ENCODE measurements around the gene ABT1. TPM values are rescaled to one million over a fixed set of nuclear protein-coding genes. Genes with fewer than 3 reads are reported as not detected.

ABT1 gene
- total RNA-seq, 2 experiments from 2014 or later: 39.8 to 40.4 TPM

- DNase-seq (no peak), ATAC-seq (ENCODE audit: poor library complexity) (no peak)
- Histone ChIP-seq H3K36me3 (ENCODE audit: insufficient read depth, low read length) (no peaks in the 10 kb centered on the region), H3K27ac (ENCODE audit: low read depth in 1 of 2, low read length in 2 of 2) (no peak overlapping the region), H3K27me3 (ENCODE audit: control insufficient read depth in 1 of 2, insufficient read depth in 2 of 2, low read length in 2 of 2) (peaks cover 14 to 20% of the 10 kb centered on the region in 2 experiments), H3K4me1 (ENCODE audit: insufficient read depth, low read length) (peaks cover 25% of the 10 kb centered on the region), H3K9me3 (ENCODE audit: control insufficient read depth in 1 of 2, insufficient read depth in 1 of 2, low read length in 2 of 2) (peaks cover 0 to 6% of the 10 kb centered on the region in 2 experiments), H3K4me3 (ENCODE audit: low read length) (no peak overlapping the region)
- ChIA-PET CTCF (no interaction called here), POLR2A (no interaction called here)
- no peak for TF ChIP-seq CTCF (IDR thresholded peaks at IDR 0.05)
- Mint-ChIP-seq H3K9me3 (no peaks in the 10 kb centered on the region), H3K27ac (no peak overlapping the region), H3K4me3 (no peak overlapping the region), H3K27me3 (peaks cover 27% of the 10 kb centered on the region), H3K36me3 (ENCODE audit: low read depth) (no peaks in the 10 kb centered on the region), H3K4me1 (ENCODE audit: low read depth) (peaks cover 27% of the 10 kb centered on the region)
- intact Hi-C loops (cut with DNase I, micrococcal nuclease): loop anchor here (5.0 to 10.0 kb wide), 2 partner anchors 548 to 1285 kb away; a partner anchor contains a TSS
These were observed 12.7 kb downstream of the ABT1 start for GRCh38 chr6:26609463-26609862.

GRCh38 chr6:26611599-26611998, 14.8 kb downstream of the ABT1 start:
- Mint-ChIP-seq H3K27me3 (peaks cover 47% of the 10 kb centered on the region), H3K4me3 (no peak overlapping the region)

GRCh38 chr6:26613201-26613600, 16.4 kb downstream of the ABT1 start:
- TF ChIP-seq CTCF (IDR thresholded peaks at IDR 0.05): no peak
- H3K9me3 Mint-ChIP-seq: no peaks in the 10 kb centered on the region
- H3K27me3 ChIP-seq (ENCODE audit: control insufficient read depth in 1 of 2, insufficient read depth in 2 of 2, low read length in 2 of 2): peaks cover 26 to 43% of the 10 kb centered on the region in 2 experiments
- H3K36me3 ChIP-seq (ENCODE audit: insufficient read depth, low read length): no peaks in the 10 kb centered on the region
- H3K4me1 Mint-ChIP-seq (ENCODE audit: low read depth): peaks cover 24% of the 10 kb centered on the region
- intact Hi-C loops (cut with DNase I, micrococcal nuclease): no loop called here
- H3K36me3 Mint-ChIP-seq (ENCODE audit: low read depth): no peaks in the 10 kb centered on the region
- H3K4me1 ChIP-seq (ENCODE audit: insufficient read depth, low read length): peaks cover 21% of the 10 kb centered on the region
- peak overlapping the region; percentile 87 for H3K4me3 Mint-ChIP-seq
- no peak overlapping the region for H3K27ac ChIP-seq (ENCODE audit: low read depth in 1 of 2, low read length in 2 of 2)
- peaks cover 58% of the 10 kb centered on the region for H3K27me3 Mint-ChIP-seq
- ATAC-seq (ENCODE audit: poor library complexity) (no peak), DNase-seq (no peak)
- no peak overlapping the region for H3K4me3 ChIP-seq (ENCODE audit: low read length)
- peaks cover 0 to 7% of the 10 kb centered on the region in 2 experiments for H3K9me3 ChIP-seq (ENCODE audit: control insufficient read depth in 1 of 2, insufficient read depth in 1 of 2, low read length in 2 of 2)
- CTCF ChIA-PET: no interaction called here
- POLR2A ChIA-PET: no interaction called here
- H3K27ac Mint-ChIP-seq: no peak overlapping the region

More at GRCh38 chr6:26611599-26611998, 14.8 kb downstream of the ABT1 start:
- Histone ChIP-seq H3K4me3 (ENCODE audit: low read length) (no peak overlapping the region), H3K36me3 (ENCODE audit: insufficient read depth, low read length) (no peaks in the 10 kb centered on the region), H3K9me3 (ENCODE audit: control insufficient read depth in 1 of 2, insufficient read depth in 1 of 2, low read length in 2 of 2) (peaks cover 0 to 7% of the 10 kb centered on the region in 2 experiments), H3K27me3 (ENCODE audit: control insufficient read depth in 1 of 2, insufficient read depth in 2 of 2, low read length in 2 of 2) (peaks cover 26 to 35% of the 10 kb centered on the region in 2 experiments), H3K27ac (ENCODE audit: low read depth in 1 of 2, low read length in 2 of 2) (no peak overlapping the region), H3K4me1 (ENCODE audit: insufficient read depth, low read length) (peaks cover 30% of the 10 kb centered on the region)
- Mint-ChIP-seq H3K4me1 (ENCODE audit: low read depth) (peaks cover 34% of the 10 kb centered on the region), H3K36me3 (ENCODE audit: low read depth) (no peaks in the 10 kb centered on the region), H3K27ac (no peak overlapping the region), H3K9me3 (no peaks in the 10 kb centered on the region)
- ChIA-PET CTCF (no interaction called here), POLR2A (no interaction called here)
- intact Hi-C loops (cut with DNase I, micrococcal nuclease): no loop called here
- TF ChIP-seq CTCF (IDR thresholded peaks at IDR 0.05): no peak
- ATAC-seq (ENCODE audit: poor library complexity) (no peak), DNase-seq (no peak)

Measured in CD4-positive, alpha-beta T cell (primary cell).